ENCODE data around the gene ANKS1A.
"Not testable (repeated sequence)": the region's sequence is repeated elsewhere in the genome, so short reads cannot be mapped to it uniquely, and the experiment has no call there.

The ANKS1A gene

GRCh38 chr6:34888874-34889555 lies at the start of gene ANKS1A:
Gene ANKS1A (plus strand): TSS chr6:34889255. CDS start chr6:34889403, 148 bp downstream.
- Mint-ChIP-seq H3K27ac (peak within 1 kb of the TSS; percentile 100), H3K9me3 (peaks cover 2% of the 10 kb centered on the region), H3K4me3 (peak within 1 kb of the TSS; percentile 100), H3K4me1 (peaks cover 31% of the 10 kb centered on the region), H3K36me3 (peaks cover 26% of the 10 kb centered on the region)
- peak; percentile 84 for ATAC-seq
- peak; percentile 94 to 96 for DNase-seq (ENCODE audit: low spot score in 2 of 2)

GRCh38 chr6:34839666-34840352 lies 49.2 kb upstream of the ANKS1A start:
- Mint-ChIP-seq H3K4me3 (no peak overlapping the region), H3K9me3 (no peaks in the 10 kb centered on the region), H3K36me3 (peaks cover 27% of the 10 kb centered on the region), H3K27ac (peak overlapping the region; percentile 60), H3K4me1 (no peaks in the 10 kb centered on the region)
- ATAC-seq, result no peak
- DNase-seq (ENCODE audit: low spot score in 2 of 2), result no peak

- not testable (repeated sequence) for H3K4me1 Mint-ChIP-seq; H3K9me3 Mint-ChIP-seq; DNase-seq (ENCODE audit: low spot score in 2 of 2); H3K4me3 Mint-ChIP-seq; ATAC-seq; H3K27ac Mint-ChIP-seq
- peaks cover 39% of the 10 kb centered on the region for H3K36me3 Mint-ChIP-seq
Measured at GRCh38 chr6:34849066-34849465, 40.0 kb upstream of the ANKS1A start.

GRCh38 chr6:34851361-34851760 lies 37.7 kb upstream of the ANKS1A start:
- peaks cover 8% of the 10 kb centered on the region for H3K4me1 Mint-ChIP-seq
- H3K27ac Mint-ChIP-seq, result no peak overlapping the region
- no peaks in the 10 kb centered on the region for H3K9me3 Mint-ChIP-seq
- no peak for DNase-seq (ENCODE audit: low spot score in 2 of 2)
- ATAC-seq, result no peak
- H3K36me3 Mint-ChIP-seq, result peaks cover 41% of the 10 kb centered on the region
- H3K4me3 Mint-ChIP-seq, result no peak overlapping the region

GRCh38 chr6:34852406-34853085 lies 36.5 kb upstream of the ANKS1A start:
- peaks cover 45% of the 10 kb centered on the region for H3K36me3 Mint-ChIP-seq
- DNase-seq (ENCODE audit: low spot score in 2 of 2), result no peak

GRCh38 chr6:34855463-34855862 lies 33.6 kb upstream of the ANKS1A start:
- no peak for ATAC-seq
- Mint-ChIP-seq H3K4me1 (peaks cover 8% of the 10 kb centered on the region), H3K4me3 (no peak overlapping the region), H3K27ac (no peak overlapping the region), H3K36me3 (peaks cover 36% of the 10 kb centered on the region), H3K9me3 (no peaks in the 10 kb centered on the region)
- no peak for DNase-seq (ENCODE audit: low spot score in 2 of 2)

More at GRCh38 chr6:34852406-34853085, 36.5 kb upstream of the ANKS1A start:
- H3K9me3 Mint-ChIP-seq, result no peaks in the 10 kb centered on the region
- no peak overlapping the region for H3K4me3 Mint-ChIP-seq
- H3K27ac Mint-ChIP-seq, result no peak overlapping the region
- ATAC-seq, result no peak
- peaks cover 8% of the 10 kb centered on the region for H3K4me1 Mint-ChIP-seq

- Mint-ChIP-seq H3K4me3 (no peak overlapping the region), H3K27ac (no peak overlapping the region)
Measured at GRCh38 chr6:34858681-34859080, 30.4 kb upstream of the ANKS1A start.

GRCh38 chr6:34859951-34860350 lies 29.1 kb upstream of the ANKS1A start:
- peaks cover 62% of the 10 kb centered on the region for H3K36me3 Mint-ChIP-seq
- no peak overlapping the region for H3K27ac Mint-ChIP-seq
- no peak for DNase-seq (ENCODE audit: low spot score in 2 of 2)
- H3K4me1 Mint-ChIP-seq, result no peaks in the 10 kb centered on the region
- no peak for ATAC-seq
- H3K4me3 Mint-ChIP-seq, result no peak overlapping the region
- no peaks in the 10 kb centered on the region for H3K9me3 Mint-ChIP-seq

More at GRCh38 chr6:34858681-34859080, 30.4 kb upstream of the ANKS1A start:
- Mint-ChIP-seq H3K4me1 (no peaks in the 10 kb centered on the region), H3K36me3 (peaks cover 51% of the 10 kb centered on the region), H3K9me3 (no peaks in the 10 kb centered on the region)
- ATAC-seq (no peak), DNase-seq (ENCODE audit: low spot score in 2 of 2) (no peak)

GRCh38 chr6:34860776-34861175 lies 28.3 kb upstream of the ANKS1A start:
- Mint-ChIP-seq H3K36me3 (peaks cover 70% of the 10 kb centered on the region), H3K9me3 (no peaks in the 10 kb centered on the region), H3K4me1 (no peaks in the 10 kb centered on the region), H3K4me3 (no peak overlapping the region), H3K27ac (no peak overlapping the region)
- DNase-seq (ENCODE audit: low spot score in 2 of 2), result no peak
- no peak for ATAC-seq

- no peak overlapping the region for H3K4me3 Mint-ChIP-seq
- ATAC-seq (no peak), DNase-seq (ENCODE audit: low spot score in 2 of 2) (no peak)
- H3K36me3 Mint-ChIP-seq, result peaks cover 67% of the 10 kb centered on the region
- H3K9me3 Mint-ChIP-seq, result no peaks in the 10 kb centered on the region
- no peaks in the 10 kb centered on the region for H3K4me1 Mint-ChIP-seq
- peak overlapping the region; percentile 7 for H3K27ac Mint-ChIP-seq
Measured at GRCh38 chr6:34864007-34864406, 25.0 kb upstream of the ANKS1A start.

- H3K27ac Mint-ChIP-seq, result no peak overlapping the region
- DNase-seq (ENCODE audit: low spot score in 2 of 2) (no peak), ATAC-seq (no peak)
- no peak overlapping the region for H3K4me3 Mint-ChIP-seq
- no peaks in the 10 kb centered on the region for H3K9me3 Mint-ChIP-seq
- H3K36me3 Mint-ChIP-seq, result peaks cover 77% of the 10 kb centered on the region
- H3K4me1 Mint-ChIP-seq, result no peaks in the 10 kb centered on the region
Measured at GRCh38 chr6:34865107-34865506, 23.9 kb upstream of the ANKS1A start.

- no peak for DNase-seq (ENCODE audit: low spot score in 2 of 2)
- Mint-ChIP-seq H3K36me3 (peaks cover 84% of the 10 kb centered on the region), H3K4me3 (no peak overlapping the region), H3K27ac (peak overlapping the region; percentile 43), H3K9me3 (no peaks in the 10 kb centered on the region), H3K4me1 (no peaks in the 10 kb centered on the region)
- ATAC-seq, result no peak
Measured at GRCh38 chr6:34866509-34866908, 22.5 kb upstream of the ANKS1A start.

- H3K9me3 Mint-ChIP-seq, result no peaks in the 10 kb centered on the region
- no peak overlapping the region for H3K4me3 Mint-ChIP-seq
- peaks cover 86% of the 10 kb centered on the region for H3K36me3 Mint-ChIP-seq
- ATAC-seq (no peak), DNase-seq (ENCODE audit: low spot score in 2 of 2) (no peak)
- H3K4me1 Mint-ChIP-seq, result no peaks in the 10 kb centered on the region
- no peak overlapping the region for H3K27ac Mint-ChIP-seq
Measured at GRCh38 chr6:34867484-34867883, 21.6 kb upstream of the ANKS1A start.

GRCh38 chr6:34871853-34872252 lies 17.2 kb upstream of the ANKS1A start:
- no peak for ATAC-seq
- H3K4me1 Mint-ChIP-seq, result no peaks in the 10 kb centered on the region
- peak overlapping the region; percentile 40 for H3K27ac Mint-ChIP-seq
- no peak overlapping the region for H3K4me3 Mint-ChIP-seq
- DNase-seq (ENCODE audit: low spot score in 2 of 2), result no peak
- H3K36me3 Mint-ChIP-seq, result peaks cover 74% of the 10 kb centered on the region
- H3K9me3 Mint-ChIP-seq, result no peaks in the 10 kb centered on the region

- peaks cover 75% of the 10 kb centered on the region for H3K36me3 Mint-ChIP-seq
- DNase-seq (ENCODE audit: low spot score in 2 of 2), result no peak
- no peaks in the 10 kb centered on the region for H3K4me1 Mint-ChIP-seq
- ATAC-seq, result no peak
- H3K27ac Mint-ChIP-seq, result no peak overlapping the region
- H3K4me3 Mint-ChIP-seq, result no peak overlapping the region
- no peaks in the 10 kb centered on the region for H3K9me3 Mint-ChIP-seq
Measured at GRCh38 chr6:34872332-34872731, 16.7 kb upstream of the ANKS1A start.

Data from stimulated activated effector memory CD8-positive, alpha-beta T cell treated with anti-CD3 and anti-CD28 coated beads, Interleukin-12 subunit alpha, Interleukin-12 subunit beta, amount 100 ng/mL, for 72 hours (primary cell).